Measurements from ENCODE around the gene DEFB132.

DEFB132 gene

DNA sequence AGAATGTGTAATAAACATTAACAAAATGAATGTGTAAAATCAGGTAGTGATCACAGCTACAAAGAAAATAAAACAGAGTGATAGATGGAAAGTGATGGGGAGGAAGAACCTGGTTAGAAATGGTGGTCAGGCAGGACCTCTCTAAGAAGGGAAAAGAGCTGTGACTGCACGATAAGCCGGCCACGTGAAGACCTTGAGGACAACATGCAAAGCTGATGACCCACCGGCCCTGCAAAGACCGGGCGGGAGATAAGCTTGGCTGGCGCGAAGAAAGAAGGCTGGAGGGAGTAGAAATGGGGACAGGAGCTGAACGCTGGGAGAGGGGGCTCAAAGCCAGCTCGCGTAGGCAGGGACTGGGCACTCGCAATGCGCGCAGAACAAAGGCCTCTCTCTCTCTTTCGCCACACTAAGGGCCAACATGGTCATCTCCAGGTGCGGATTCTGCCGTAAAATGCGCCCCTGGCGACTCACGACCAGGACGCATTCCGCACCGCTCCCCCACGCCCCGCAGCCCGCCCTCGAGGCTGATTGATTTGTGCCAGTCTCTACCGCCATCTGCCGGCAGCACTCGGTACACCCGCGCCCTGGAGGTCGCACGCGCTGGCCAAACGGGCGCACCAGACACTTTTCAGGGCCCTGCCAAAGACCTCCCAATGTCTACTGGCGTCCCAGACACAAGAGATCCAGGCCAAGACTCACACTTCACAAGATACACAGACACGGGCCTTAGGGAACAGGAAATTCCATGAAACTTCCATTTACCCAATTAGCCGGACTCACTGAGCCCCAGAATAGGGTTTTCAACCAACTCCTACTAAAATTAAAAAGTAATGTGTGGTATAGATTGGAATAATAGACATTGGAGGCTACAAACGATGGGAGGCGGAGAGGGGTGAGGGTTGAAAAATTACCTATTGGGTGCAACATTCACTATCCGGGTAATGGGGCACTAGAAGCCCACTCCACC is 9.4 kb downstream of the DEFB132 start:
- DNase-seq = peak; percentile 84

DNA sequence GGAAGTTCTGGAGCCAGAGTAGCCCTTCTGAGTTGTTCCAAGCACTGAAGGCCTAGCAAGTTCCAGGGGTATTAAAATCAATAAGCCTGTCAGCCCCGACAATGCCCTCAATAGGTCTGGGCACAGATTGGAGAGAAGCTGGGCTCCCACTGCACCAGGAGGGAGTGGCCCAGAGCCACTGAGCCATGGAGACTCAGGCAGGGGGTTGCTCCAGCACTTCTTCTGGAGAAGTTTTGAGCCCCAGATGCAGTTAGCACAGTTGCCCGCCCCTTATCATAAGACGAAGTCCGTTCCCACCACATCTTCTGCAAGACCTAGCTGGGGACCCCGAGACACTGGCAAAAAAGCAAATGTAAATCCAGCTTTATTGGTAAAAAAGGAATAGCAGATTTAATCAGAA is 13.0 kb downstream of the DEFB132 start:
- no peak for DNase-seq

GRCh38 chr20:271069-271468 is 13.5 kb downstream of the DEFB132 start:
- no peak for DNase-seq

- DNase-seq = no peak
Measured at GRCh38 chr20:271528-271927, 14.0 kb downstream of the DEFB132 start.

DNA sequence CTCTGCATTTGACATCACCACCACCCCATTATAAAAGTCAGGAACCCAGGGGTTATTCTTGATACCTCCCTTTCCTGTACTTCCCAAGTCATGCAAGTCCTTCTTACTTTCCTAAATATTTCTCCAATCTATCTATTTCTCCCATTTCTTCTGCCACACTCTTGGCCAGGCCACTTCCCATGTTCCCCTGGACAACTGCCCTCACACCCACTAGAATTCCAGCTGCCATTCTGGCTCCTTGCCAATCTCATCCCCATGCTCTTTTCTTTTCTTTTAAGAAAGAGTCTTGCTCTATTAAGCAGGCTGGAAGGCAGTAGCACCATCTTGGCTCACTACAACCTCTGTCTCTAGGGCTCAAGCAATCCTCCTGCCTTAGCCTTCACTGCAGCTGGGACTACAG is 15.2 kb downstream of the DEFB132 start:
- no peak for DNase-seq

GRCh38 chr20:273884-274283 is 16.4 kb downstream of the DEFB132 start:
- DNase-seq = no peak

- no peak for DNase-seq
Measured at GRCh38 chr20:275791-276190, 18.3 kb downstream of the DEFB132 start.

DNA sequence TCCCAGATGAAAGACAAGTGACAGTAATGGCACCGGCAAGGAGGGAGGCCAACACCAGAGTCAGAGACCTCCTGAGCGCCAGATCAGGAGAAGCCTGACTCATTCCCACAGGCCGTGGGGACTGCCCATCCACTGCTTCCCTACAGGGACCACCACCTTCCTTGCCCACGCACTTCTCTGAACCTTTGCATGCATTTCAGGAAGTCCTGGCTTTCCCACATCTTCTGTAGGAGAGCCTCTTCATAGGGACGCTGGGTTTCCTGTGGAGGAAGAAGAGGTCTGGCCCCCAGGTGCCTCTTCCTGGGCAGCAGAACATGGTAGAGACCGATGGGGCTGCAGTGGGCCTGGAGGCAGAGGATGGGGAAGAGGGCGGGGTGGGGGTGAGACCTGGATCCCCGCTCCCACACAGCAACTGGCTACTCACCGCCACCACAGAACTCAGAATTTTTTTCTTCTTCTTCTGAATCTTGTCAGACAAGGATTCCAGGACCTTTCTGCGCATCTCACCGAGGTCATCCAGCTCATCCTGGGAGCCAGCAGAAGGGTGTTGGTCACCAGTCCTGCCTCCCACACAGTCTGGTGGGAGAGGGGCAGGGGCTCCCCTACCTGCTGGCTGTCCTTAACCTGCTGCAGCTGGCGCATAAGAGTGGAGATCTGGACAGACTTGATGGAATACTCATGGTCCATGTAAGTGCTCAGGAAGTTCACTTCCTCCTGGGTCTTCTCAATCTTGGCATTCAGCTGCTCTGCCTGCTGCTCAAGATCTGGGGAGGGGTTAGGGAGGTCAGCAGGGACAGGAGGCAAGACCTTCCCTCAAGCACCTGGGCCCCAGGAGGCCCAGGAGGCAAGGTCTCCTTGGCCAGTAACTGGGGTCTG is 19.3 kb downstream of the DEFB132 start:
- DNase-seq = no peak

DNA sequence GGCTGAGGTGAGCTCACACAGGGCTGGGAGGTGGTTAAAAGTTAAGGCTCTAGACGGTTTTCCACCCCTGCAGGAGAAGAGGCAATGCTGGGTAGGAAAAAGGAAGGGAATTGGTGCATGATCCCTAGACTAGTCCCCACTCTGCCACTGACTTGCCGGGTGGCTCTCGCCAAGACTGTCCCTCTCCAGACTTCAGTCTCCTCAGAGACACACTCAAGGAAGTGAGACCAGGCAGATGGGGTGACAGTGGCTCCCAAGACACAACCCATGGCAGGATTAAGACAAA is 19.9 kb downstream of the DEFB132 start:
- DNase-seq = no peak

GRCh38 chr20:278181-278580 is 20.7 kb downstream of the DEFB132 start:
- DNase-seq = no peak

GRCh38 chr20:278607-279571 is 21.4 kb downstream of the DEFB132 start:
- no peak for DNase-seq

DNA sequence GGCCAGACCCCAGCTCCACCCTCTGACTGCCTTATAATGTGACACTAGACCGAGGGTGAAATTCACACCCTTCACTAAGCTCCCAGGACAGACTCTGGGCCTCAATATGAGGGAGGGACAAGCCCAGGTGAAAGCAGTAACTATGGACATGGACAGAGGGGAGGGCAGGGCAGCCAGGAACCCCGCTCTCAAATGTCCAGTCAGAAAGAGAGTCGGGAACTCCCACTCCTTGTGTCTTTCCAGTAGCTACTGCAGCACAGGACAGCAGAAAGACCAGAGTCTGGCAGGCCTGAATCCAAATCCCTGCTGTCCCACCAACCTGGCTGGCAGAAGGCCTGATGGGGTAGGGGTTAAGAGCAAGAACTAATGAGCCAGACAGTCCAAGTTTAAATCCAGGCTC is 26.6 kb downstream of the DEFB132 start:
- DNase-seq = no peak

DNA sequence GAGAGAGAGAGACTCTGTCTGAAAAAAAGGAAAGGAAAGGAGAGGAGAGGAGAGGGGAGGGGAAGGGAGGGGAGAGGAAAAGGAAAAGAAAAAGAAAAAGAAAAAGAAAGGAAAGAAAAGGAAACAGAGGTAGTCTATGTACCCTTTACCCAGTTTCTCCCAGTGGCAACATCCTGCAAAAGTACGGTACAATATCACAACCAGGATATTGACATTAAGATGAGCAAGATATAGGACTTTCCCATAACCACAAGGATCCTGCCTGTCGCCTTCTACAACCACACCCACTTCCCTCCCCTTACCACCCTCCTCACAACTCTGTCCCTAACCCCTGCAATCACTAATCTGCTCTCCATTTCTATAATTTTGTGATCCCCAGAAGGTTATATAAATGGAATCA is 29.0 kb downstream of the DEFB132 start:
- DNase-seq = no peak

GRCh38 chr20:288956-289692 is 31.6 kb downstream of the DEFB132 start:
- DNase-seq = no peak

DNA sequence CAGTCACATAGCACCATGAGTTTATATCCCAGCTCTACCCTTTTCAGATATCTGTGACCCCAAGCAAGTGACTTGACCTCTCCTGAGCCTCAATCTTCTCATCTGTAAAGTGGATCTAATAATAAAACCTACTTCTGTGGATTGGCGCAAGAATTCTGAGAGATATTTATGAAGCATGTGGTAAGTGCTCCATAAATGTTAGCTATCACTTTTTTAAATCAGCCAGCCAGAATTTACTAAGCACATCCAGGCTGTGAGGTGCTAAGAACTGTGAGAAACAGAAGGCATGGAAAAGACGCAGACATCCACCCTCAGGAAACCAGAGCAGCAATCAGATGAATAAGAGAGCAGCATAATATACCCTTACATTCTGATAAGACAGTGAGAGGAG is 32.2 kb downstream of the DEFB132 start:
- DNase-seq = no peak

DNA sequence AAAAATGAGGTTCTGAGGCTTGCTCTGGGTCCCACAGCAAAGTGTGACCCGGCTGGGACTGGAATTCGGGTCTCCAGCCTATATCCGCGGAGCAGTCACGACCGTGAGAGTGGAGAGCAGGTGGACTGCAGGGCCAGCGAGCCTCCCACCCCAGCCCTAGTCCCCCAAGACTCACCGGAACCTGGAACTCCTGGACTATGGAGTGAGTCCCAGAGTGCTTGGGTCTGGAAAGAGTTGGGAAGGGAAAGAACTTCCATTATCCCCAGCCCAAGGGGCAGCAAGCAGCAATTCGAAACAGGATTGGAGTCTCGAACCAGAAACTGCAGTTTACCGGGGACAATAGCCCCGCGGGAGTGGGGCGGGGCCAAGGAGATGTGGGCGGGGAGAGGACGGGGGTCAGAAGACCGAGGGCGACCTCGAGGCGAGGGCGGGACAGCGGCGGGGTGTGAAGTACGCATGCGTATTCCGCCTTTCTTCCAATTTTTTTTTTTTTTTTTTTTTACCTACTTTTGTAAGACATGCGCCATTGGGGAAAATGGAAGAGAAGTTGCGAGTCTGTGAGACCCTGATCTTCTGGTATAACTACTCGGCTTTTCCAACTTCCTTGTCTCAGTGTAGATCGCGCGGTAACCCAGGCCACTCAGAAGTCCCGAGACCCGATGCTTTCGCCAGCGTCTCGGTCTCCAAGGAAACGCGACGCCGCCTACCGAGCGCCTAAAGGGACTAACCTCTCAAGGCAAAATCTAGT is 32.7 kb downstream of the DEFB132 start, which contains the start of gene C20orf96:
Gene C20orf96 (minus strand): TSS at position 667 of the 748 bp plus-strand sequence. CDS start 140 bp downstream, at position 527.
- peak; percentile 68 for DNase-seq

DNA sequence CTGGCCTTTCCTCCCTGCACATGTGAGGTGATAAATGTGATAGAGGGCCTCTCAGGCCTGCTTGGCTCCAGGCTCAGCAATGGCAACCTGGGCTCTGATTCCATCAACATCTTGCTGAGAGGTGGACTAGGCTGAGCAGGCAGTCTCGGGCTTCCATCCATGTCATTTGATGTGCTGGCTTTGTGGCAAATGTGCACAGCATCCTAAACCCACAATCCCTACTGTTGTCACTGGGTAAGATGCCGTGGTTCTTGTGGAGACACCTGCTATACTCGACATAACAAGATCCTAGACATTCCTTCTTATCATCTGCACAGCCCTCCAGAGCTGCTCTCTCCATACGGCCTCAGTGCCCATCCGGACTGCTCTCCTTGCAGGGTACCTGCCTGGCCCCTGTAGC is 37.1 kb downstream of the DEFB132 start:
- no peak for DNase-seq

- no peak for DNase-seq
Measured at GRCh38 chr20:295804-296203, 38.3 kb downstream of the DEFB132 start.

- DNase-seq = peak; percentile 75
Measured at GRCh38 chr20:297098-297924, 39.8 kb downstream of the DEFB132 start, which contains the start of gene ZCCHC3. TSS of gene ZCCHC3 (plus strand) at chr20:297570. CDS start at chr20:297587, 17 bp downstream.

All from effector CD4-positive, alpha-beta T cell (primary cell).